HL-60 (cell line): ENCODE data around the gene B9D2.

Source experiments
- DNase-seq, 2 experiments: peaks; one replicate each; pipeline ENCODE4 v3.0.0-alpha.2; 2010 to 2020; ENCODE audit warnings: low read depth in 1 of 2, low spot score in 1 of 2
- H3K27ac ChIP-seq: fragments of 250-450 bp; sonication (Bioruptor Pico); replicated peaks from 2 replicates; pipeline ENCODE4 v1.5.1; 2020; ENCODE audit warnings: mild to moderate bottlenecking, moderate library complexity
- H3K27me3 ChIP-seq: fragments of 250-450 bp; sonication (Bioruptor Pico); 2 replicates; pipeline ENCODE4 v1.5.1; 2021; ENCODE audit warnings: mild to moderate bottlenecking, moderate library complexity; ENCODE audit not compliant: insufficient read depth, poor library complexity, severe bottlenecking
- H3K4me3 ChIP-seq: replicated peaks from 2 replicates; pipeline ENCODE4 v1.5.1; 2011; ENCODE audit warnings: mild to moderate bottlenecking, control low read depth, low read length; ENCODE audit not compliant: insufficient read depth
- GABPA ChIP-seq: IDR thresholded peaks from 2 replicates; pipeline ENCODE4 v1.6.1; 2012; ENCODE audit warnings: low read depth
- POLR2AphosphoS5 ChIP-seq: IDR thresholded peaks from 2 replicates; pipeline ENCODE4 v1.6.1; 2012; ENCODE audit warnings: low read depth
- SPI1 ChIP-seq: IDR thresholded peaks from 2 replicates; pipeline ENCODE4 v1.6.1; 2012; ENCODE audit warnings: low read depth, mild to moderate bottlenecking, borderline replicate concordance
- TF ChIP-seq, protein P1 (sequence below): IDR thresholded peaks from 2 replicates; pipeline ENCODE4 v1.6.1; 2012; ENCODE audit warnings: low read depth; ENCODE audit not compliant: insufficient replicate concordance
- TF ChIP-seq, protein P2 (sequence below): IDR thresholded peaks from one replicate; pipeline ENCODE4 v1.5.1; 2011; ENCODE audit warnings: low read length, control low read depth, inconsistent platforms; ENCODE audit not compliant: insufficient read depth

Gene B9D2

DNA sequence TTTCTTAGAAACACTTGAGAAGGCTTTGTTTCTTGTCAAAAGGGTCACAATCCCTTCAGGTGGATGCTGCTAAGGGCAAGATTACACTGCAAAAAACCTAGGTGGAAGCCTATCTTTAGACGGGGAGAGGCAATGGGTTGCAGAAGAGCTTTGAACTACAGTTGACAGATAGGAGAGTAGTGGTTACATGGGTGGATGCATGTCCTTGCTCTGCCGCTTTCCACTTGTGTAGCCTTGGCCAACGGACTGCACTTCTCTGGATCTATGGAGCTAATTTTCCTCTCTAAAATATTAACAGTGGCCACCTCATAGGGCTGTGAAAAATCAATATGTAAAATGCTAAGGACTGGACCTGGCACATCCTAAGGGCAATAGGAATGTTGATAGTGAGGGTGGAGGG, 34.6 kb upstream of the B9D2 start:
- Histone ChIP-seq H3K27ac (peak overlapping the region; percentile 98), H3K27me3 (no peaks in the 10 kb centered on the region), H3K4me3 (peak overlapping the region; percentile 79)
- no peak for DNase-seq
- TF ChIP-seq POLR2AphosphoS5: no peak
- TF ChIP-seq GABPA: no peak
- TF ChIP-seq, protein P1, sequence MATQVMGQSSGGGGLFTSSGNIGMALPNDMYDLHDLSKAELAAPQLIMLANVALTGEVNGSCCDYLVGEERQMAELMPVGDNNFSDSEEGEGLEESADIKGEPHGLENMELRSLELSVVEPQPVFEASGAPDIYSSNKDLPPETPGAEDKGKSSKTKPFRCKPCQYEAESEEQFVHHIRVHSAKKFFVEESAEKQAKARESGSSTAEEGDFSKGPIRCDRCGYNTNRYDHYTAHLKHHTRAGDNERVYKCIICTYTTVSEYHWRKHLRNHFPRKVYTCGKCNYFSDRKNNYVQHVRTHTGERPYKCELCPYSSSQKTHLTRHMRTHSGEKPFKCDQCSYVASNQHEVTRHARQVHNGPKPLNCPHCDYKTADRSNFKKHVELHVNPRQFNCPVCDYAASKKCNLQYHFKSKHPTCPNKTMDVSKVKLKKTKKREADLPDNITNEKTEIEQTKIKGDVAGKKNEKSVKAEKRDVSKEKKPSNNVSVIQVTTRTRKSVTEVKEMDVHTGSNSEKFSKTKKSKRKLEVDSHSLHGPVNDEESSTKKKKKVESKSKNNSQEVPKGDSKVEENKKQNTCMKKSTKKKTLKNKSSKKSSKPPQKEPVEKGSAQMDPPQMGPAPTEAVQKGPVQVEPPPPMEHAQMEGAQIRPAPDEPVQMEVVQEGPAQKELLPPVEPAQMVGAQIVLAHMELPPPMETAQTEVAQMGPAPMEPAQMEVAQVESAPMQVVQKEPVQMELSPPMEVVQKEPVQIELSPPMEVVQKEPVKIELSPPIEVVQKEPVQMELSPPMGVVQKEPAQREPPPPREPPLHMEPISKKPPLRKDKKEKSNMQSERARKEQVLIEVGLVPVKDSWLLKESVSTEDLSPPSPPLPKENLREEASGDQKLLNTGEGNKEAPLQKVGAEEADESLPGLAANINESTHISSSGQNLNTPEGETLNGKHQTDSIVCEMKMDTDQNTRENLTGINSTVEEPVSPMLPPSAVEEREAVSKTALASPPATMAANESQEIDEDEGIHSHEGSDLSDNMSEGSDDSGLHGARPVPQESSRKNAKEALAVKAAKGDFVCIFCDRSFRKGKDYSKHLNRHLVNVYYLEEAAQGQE: no peak
- TF ChIP-seq SPI1: no peak
- TF ChIP-seq, protein P2, sequence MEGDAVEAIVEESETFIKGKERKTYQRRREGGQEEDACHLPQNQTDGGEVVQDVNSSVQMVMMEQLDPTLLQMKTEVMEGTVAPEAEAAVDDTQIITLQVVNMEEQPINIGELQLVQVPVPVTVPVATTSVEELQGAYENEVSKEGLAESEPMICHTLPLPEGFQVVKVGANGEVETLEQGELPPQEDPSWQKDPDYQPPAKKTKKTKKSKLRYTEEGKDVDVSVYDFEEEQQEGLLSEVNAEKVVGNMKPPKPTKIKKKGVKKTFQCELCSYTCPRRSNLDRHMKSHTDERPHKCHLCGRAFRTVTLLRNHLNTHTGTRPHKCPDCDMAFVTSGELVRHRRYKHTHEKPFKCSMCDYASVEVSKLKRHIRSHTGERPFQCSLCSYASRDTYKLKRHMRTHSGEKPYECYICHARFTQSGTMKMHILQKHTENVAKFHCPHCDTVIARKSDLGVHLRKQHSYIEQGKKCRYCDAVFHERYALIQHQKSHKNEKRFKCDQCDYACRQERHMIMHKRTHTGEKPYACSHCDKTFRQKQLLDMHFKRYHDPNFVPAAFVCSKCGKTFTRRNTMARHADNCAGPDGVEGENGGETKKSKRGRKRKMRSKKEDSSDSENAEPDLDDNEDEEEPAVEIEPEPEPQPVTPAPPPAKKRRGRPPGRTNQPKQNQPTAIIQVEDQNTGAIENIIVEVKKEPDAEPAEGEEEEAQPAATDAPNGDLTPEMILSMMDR: no peak

DNA sequence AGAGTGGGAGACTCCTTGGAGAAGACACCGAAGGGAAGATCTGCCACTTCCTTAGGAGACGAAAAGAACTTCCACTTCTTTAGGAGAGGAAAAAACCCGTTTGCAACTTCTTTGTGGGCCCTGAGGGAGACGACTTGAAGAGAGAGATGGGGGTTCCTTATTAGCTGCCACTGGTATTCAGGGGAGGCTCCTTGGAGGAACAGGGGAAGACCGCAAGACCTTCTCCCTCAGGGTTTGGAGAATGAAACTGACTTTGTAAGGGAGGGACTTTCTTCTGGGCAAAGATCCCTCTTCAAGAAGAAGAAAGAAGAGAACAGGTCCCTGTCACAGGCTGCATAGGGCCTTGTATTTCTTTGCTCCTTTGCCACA, 34.1 kb upstream of the B9D2 start:
- Histone ChIP-seq H3K4me3 (peak overlapping the region; percentile 79), H3K27ac (peak overlapping the region; percentile 98), H3K27me3 (no peaks in the 10 kb centered on the region)
- TF ChIP-seq, protein P2: no peak
- TF ChIP-seq POLR2AphosphoS5 (no peak), SPI1 (no peak), GABPA (no peak)
- TF ChIP-seq, protein P1: no peak
- no peak for DNase-seq

- peak; percentile 100 for DNase-seq
- TF ChIP-seq, protein P2: no peak
- TF ChIP-seq, protein P1: peak; percentile 45
- TF ChIP-seq GABPA (no peak), POLR2AphosphoS5 (peak; percentile 52), SPI1 (peak; percentile 57; the same call in 1 of the 2 replicates)
- H3K27ac ChIP-seq: peak within 1 kb of the TSS; percentile 98
- no peaks in the 10 kb centered on the region for H3K27me3 ChIP-seq
- H3K4me3 ChIP-seq: peak within 1 kb of the TSS; percentile 79
These were observed 33.4 kb upstream of the B9D2 start, which contains the start of the genes BCKDHA and EXOSC5 for GRCh38 chr19:41397086-41398049. Gene BCKDHA, plus strand, starts transcription at chr19:41397818. Its CDS starts 10 bp downstream, at chr19:41397828. Gene EXOSC5, minus strand, starts transcription at chr19:41397359. Its CDS starts 31 bp downstream, at chr19:41397328.
